SK-N-SH (cell line): ENCODE results near the gene TESK1. TPM values are rescaled to one million over a fixed set of nuclear protein-coding genes. Genes with fewer than 3 reads are reported as not detected.

Source experiments
- CTCF ChIA-PET: fragments of 300-600, 350-600 bp; formaldehyde crosslinking; extraction: SDS; loops from one replicate; lab custom pipeline; 2021; lab: Yijun Ruan, JAX
- POLR2A ChIA-PET: fragments of 350-600 bp; sonication (Branson Sonifier 250); formaldehyde crosslinking; extraction: SDS; loops from one replicate; lab custom pipeline; 2020; ENCODE audit warnings: antibody characterized with exemption, inconsistent platforms; lab: Yijun Ruan, JAX
- DNase-seq: peaks from one replicate; pipeline ENCODE4 v3.0.0; 2012
- H2AFZ ChIP-seq: fragments of 200-600 bp; sonication (generic); 2 replicates; pipeline ENCODE4 v1.8.1; 2016; ENCODE audit warnings: antibody characterized with exemption, mild to moderate bottlenecking, low read depth
- H3F3A ChIP-seq: fragments of 200-600 bp; sonication (generic); replicated peaks from 2 replicates; pipeline ENCODE3; 2016; ENCODE audit warnings: antibody characterized with exemption, mild to moderate bottlenecking; ENCODE audit not compliant: insufficient read depth
- H3K27ac ChIP-seq, 2 experiments: fragments of 200-500 bp in 1 of 2; fragments of 200-600 bp in 1 of 2; sonication (Bioruptor generic) in 1 of 2; sonication (generic), shearing (Covaris generic) in 1 of 2; 2 replicates each; pipeline versions ENCODE4 v1.5.1 to v1.6.1; 2014 to 2016; ENCODE audit warnings: low read depth in 2 of 2, inconsistent platforms in 1 of 2, low read length in 1 of 2, mild to moderate bottlenecking in 1 of 2, mixed read lengths in 1 of 2
- H3K27me3 ChIP-seq: fragments of 200-600 bp; sonication (generic), shearing (Covaris generic); 2 replicates; pipeline ENCODE4 v1.6.1; 2016; ENCODE audit warnings: mixed run types; ENCODE audit not compliant: insufficient read depth
- H3K36me3 ChIP-seq, 2 experiments: fragments of 200-500 bp in 1 of 2; fragments of 200-600 bp in 1 of 2; sonication (Bioruptor generic) in 1 of 2; sonication (generic) in 1 of 2; replicated peaks in 1 of 2; 2 replicates each; pipeline versions ENCODE3 to v1.5.1; 2014 to 2016; ENCODE audit warnings: low read length in 1 of 2, mild to moderate bottlenecking in 1 of 2; ENCODE audit not compliant: insufficient read depth in 2 of 2, control insufficient read depth in 1 of 2
- H3K4me1 ChIP-seq, 2 experiments: fragments of 200-500 bp in 1 of 2; fragments of 200-600 bp in 1 of 2; sonication (Bioruptor generic) in 1 of 2; sonication (generic), shearing (Covaris generic) in 1 of 2; 2 replicates each; pipeline versions ENCODE4 v1.5.1 to v1.6.1; 2014 to 2016; ENCODE audit warnings: low read depth in 1 of 2, low read length in 1 of 2, mixed run types in 1 of 2; ENCODE audit not compliant: insufficient read depth in 2 of 2, control insufficient read depth in 1 of 2
- H3K4me2 ChIP-seq: fragments of 200-600 bp; sonication (generic), shearing (Covaris generic); 2 replicates; pipeline ENCODE4 v1.6.1; 2017; ENCODE audit warnings: mixed run types
- H3K4me3 ChIP-seq, 2 experiments: fragments of 200-500 bp in 1 of 2; fragments of 200-600 bp in 1 of 2; sonication (Bioruptor generic) in 1 of 2; sonication (generic), shearing (Covaris generic) in 1 of 2; 2 replicates each; pipeline versions ENCODE4 v1.5.1 to v1.8.1; 2014 to 2016; ENCODE audit warnings: low read depth in 2 of 2, inconsistent platforms in 1 of 2, low read length in 1 of 2, mild to moderate bottlenecking in 1 of 2, mixed read lengths in 1 of 2, moderate library complexity in 1 of 2
- H3K79me2 ChIP-seq: fragments of 200-600 bp; sonication (generic); 2 replicates; pipeline ENCODE4 v1.8.1; 2017; ENCODE audit warnings: mild to moderate bottlenecking; ENCODE audit not compliant: insufficient read depth
- H3K9ac ChIP-seq: fragments of 200-600 bp; sonication (generic); 2 replicates; pipeline ENCODE4 v1.6.1; 2017; ENCODE audit warnings: mixed run types
- H3K9me2 ChIP-seq: fragments of 200-600 bp; sonication (generic); 2 replicates; pipeline ENCODE4 v1.6.1; 2017; ENCODE audit warnings: mixed run types
- H3K9me3 ChIP-seq: fragments of 200-600 bp; sonication (generic); 2 replicates; pipeline ENCODE4 v1.6.1; 2017; ENCODE audit warnings: mixed run types, mild to moderate bottlenecking, moderate library complexity
- H4K20me1 ChIP-seq: fragments of 200-600 bp; sonication (generic); 2 replicates; pipeline ENCODE4 v1.6.1; 2017; ENCODE audit warnings: mild to moderate bottlenecking, mixed run types; ENCODE audit not compliant: insufficient read depth
- FOXM1 ChIP-seq: IDR thresholded peaks from 2 replicates; pipeline ENCODE4 v1.4.0; 2012; ENCODE audit warnings: low read depth, mild to moderate bottlenecking
- GABPA ChIP-seq: IDR thresholded peaks from 2 replicates; pipeline ENCODE4 v1.4.0; 2012; ENCODE audit warnings: low read depth, mild to moderate bottlenecking
- NFIC ChIP-seq: IDR thresholded peaks from 2 replicates; pipeline ENCODE4 v1.4.0; 2012; ENCODE audit warnings: borderline replicate concordance
- NRF1 ChIP-seq: IDR thresholded peaks from 2 replicates; pipeline ENCODE4 v1.6.1; 2012; ENCODE audit warnings: low read depth, mild to moderate bottlenecking, low read length
- POLR2AphosphoS5 ChIP-seq: IDR thresholded peaks from 2 replicates; pipeline ENCODE4 v1.6.1; 2012; ENCODE audit warnings: low read depth, low read length
- RCOR1 ChIP-seq: fragments of 150-350 bp; IDR thresholded peaks from 2 replicates; pipeline ENCODE4 v1.6.1; 2017; ENCODE audit warnings: antibody characterized with exemption, low read length
- TCF12 ChIP-seq: IDR thresholded peaks from 2 replicates; pipeline ENCODE4 v1.4.0; 2012
- TEAD4 ChIP-seq: IDR thresholded peaks from 2 replicates; pipeline ENCODE4 v1.4.0; 2012; ENCODE audit warnings: mild to moderate bottlenecking, borderline replicate concordance; ENCODE audit not compliant: insufficient read depth
- ZBTB33 ChIP-seq: IDR thresholded peaks from 2 replicates; pipeline ENCODE4 v1.4.0; 2012; ENCODE audit warnings: low read depth, borderline replicate concordance
- WGBS: methylation state at CpG from one replicate; pipeline ENCODE4 v1.1.6; 2017; ENCODE audit warnings: low lambda C conversion rate; 5-methylcytosine and 5-hydroxymethylcytosine counted together
- polyA plus RNA-seq, 3 experiments: library from polyadenylated mRNA; depleted of rRNA; stranded (reverse); fragments of >200 nt; gene quantifications; 2 replicates each; pipeline ENCODE4 v1.2.3, GENCODE V29; 2012
- TF ChIP-seq, protein P1 (sequence below): IDR thresholded peaks from 2 replicates; pipeline ENCODE4 v1.6.1; 2012; ENCODE audit warnings: mild to moderate bottlenecking, low read depth, low read length, moderate library complexity

TESK1 gene
- polyA plus RNA-seq, 1 of the 3 experiments (the other 2 are of a cell fraction): 26.0 TPM

DNA sequence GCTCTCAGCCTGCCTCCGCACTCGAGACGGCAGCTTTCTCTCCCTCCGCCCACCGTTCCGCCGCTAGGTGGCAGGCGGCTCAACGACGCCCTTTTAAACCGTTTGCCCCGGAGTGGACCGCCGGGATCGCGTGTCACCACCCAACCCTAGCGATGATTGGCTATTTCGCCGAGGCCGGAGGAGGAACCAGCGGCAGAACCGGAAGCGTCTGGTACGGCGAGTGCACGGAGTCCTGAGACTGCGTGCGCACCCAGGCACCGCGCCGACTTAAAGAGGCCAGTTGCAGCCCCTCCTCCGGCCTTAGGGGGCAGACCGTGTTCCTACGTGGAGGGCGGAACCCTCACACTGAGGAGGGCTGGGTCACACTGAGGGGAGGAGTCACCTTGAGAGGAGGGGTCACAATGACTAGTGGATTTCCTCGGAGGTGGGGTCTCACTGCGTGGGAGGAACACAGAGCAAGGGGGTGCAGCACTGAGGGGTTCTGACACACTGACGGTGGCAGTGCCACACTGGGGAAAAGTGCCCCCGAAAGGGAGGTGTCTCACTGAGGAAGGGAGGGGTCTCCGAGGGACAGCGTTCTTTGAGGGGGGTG is 980 bp upstream of the TESK1 start (continued):
- TF ChIP-seq, protein P1, sequence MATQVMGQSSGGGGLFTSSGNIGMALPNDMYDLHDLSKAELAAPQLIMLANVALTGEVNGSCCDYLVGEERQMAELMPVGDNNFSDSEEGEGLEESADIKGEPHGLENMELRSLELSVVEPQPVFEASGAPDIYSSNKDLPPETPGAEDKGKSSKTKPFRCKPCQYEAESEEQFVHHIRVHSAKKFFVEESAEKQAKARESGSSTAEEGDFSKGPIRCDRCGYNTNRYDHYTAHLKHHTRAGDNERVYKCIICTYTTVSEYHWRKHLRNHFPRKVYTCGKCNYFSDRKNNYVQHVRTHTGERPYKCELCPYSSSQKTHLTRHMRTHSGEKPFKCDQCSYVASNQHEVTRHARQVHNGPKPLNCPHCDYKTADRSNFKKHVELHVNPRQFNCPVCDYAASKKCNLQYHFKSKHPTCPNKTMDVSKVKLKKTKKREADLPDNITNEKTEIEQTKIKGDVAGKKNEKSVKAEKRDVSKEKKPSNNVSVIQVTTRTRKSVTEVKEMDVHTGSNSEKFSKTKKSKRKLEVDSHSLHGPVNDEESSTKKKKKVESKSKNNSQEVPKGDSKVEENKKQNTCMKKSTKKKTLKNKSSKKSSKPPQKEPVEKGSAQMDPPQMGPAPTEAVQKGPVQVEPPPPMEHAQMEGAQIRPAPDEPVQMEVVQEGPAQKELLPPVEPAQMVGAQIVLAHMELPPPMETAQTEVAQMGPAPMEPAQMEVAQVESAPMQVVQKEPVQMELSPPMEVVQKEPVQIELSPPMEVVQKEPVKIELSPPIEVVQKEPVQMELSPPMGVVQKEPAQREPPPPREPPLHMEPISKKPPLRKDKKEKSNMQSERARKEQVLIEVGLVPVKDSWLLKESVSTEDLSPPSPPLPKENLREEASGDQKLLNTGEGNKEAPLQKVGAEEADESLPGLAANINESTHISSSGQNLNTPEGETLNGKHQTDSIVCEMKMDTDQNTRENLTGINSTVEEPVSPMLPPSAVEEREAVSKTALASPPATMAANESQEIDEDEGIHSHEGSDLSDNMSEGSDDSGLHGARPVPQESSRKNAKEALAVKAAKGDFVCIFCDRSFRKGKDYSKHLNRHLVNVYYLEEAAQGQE: peak; percentile 65; the same call in 1 of the 2 replicates
- TF ChIP-seq ZBTB33: no peak; the same call in 1 of the 2 replicates
- peak; percentile 88 for TF ChIP-seq NRF1
- TF ChIP-seq FOXM1: no peak
- TF ChIP-seq TEAD4: no peak
- peak; percentile 23; the same call in 1 of the 2 replicates for TF ChIP-seq TCF12

DNA sequence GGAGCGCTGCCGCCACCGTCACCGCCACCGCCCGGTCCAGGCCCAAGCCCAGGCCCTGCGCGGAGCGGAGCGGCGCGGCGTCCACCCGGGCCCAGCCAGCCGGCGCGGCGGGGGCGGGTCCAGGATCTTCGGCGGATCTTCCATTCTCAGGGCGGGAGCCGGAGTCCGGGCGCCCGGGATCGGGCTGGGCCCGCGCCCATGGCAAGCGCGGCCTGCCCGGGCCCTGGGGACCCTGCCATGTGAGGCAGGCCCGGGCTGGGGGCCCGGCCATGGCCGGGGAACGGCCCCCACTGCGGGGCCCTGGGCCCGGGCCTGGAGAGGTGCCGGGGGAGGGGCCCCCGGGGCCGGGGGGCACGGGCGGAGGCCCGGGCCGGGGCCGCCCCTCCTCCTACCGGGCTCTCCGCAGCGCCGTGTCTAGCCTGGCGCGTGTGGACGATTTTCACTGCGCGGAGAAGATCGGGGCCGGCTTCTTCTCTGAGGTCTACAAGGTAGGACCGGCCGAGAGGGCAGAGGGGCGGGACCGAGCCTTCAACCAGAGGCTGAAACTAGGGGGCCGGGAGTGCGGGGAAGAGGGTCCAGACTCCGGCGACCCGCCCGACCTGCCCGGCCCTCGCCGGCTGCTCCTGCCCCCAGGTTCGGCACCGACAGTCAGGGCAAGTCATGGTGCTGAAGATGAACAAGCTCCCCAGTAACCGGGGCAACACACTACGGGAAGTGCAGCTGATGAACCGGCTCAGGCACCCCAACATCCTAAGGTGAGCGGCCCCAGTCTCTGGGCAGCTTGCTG is 482 bp downstream of the TESK1 start:
- peak overlapping the region; percentile 75 for H3K9ac ChIP-seq
- H3K27me3 ChIP-seq: no peaks in the 10 kb centered on the region
- ChIA-PET POLR2A (no interaction called here), CTCF (interaction anchor here (0.9 to 2.0 kb wide), 6 partner anchors 9 to 126 kb away, joined by 3 to 6 read pairs (median 4); partner anchors contain the start of genes CREB3 and TLN1)
- H3K79me2 ChIP-seq: peaks cover 22% of the 10 kb centered on the region
- peaks cover 11% of the 10 kb centered on the region for H4K20me1 ChIP-seq
- TF ChIP-seq POLR2AphosphoS5: no peak
- TF ChIP-seq GABPA: no peak
- no peak for TF ChIP-seq TEAD4
- TF ChIP-seq RCOR1: no peak
- no peak for TF ChIP-seq NFIC
- TF ChIP-seq, all 33 proteins: peak for 0
- H3K4me3 ChIP-seq: peak overlapping the region; percentile 71 to 79
- peaks cover 14 to 21% of the 10 kb centered on the region in 2 experiments; a peak in 1 of 4 replicates for H3K4me1 ChIP-seq
- H3K9me2 ChIP-seq: no peaks in the 10 kb centered on the region
- H3K9me3 ChIP-seq: no peaks in the 10 kb centered on the region
- H3K27ac ChIP-seq: peak overlapping the region; percentile 18 to 69; a peak in 3 of 4 replicates
- 0% methylated on average over 4 of the region's 76 CpGs for WGBS
- H3K4me2 ChIP-seq: peak overlapping the region; percentile 86
- peak overlapping the region; percentile 41; the same call in 1 of the 2 replicates for H2AFZ ChIP-seq
- H3F3A ChIP-seq: peaks cover 20% of the 10 kb centered on the region
- H3K36me3 ChIP-seq: peaks cover 7 to 23% of the 10 kb centered on the region in 2 experiments
- DNase-seq: peak; percentile 88
